NCI-H187 (cell line): Measurements from ENCODE around the gene URGCP.

ENCODE experiments used
- DNase-seq, 2 experiments: peaks; one replicate each; lab custom pipeline; 2025; lab: John Stamatoyannopoulos, UW

Gene URGCP, protein sequence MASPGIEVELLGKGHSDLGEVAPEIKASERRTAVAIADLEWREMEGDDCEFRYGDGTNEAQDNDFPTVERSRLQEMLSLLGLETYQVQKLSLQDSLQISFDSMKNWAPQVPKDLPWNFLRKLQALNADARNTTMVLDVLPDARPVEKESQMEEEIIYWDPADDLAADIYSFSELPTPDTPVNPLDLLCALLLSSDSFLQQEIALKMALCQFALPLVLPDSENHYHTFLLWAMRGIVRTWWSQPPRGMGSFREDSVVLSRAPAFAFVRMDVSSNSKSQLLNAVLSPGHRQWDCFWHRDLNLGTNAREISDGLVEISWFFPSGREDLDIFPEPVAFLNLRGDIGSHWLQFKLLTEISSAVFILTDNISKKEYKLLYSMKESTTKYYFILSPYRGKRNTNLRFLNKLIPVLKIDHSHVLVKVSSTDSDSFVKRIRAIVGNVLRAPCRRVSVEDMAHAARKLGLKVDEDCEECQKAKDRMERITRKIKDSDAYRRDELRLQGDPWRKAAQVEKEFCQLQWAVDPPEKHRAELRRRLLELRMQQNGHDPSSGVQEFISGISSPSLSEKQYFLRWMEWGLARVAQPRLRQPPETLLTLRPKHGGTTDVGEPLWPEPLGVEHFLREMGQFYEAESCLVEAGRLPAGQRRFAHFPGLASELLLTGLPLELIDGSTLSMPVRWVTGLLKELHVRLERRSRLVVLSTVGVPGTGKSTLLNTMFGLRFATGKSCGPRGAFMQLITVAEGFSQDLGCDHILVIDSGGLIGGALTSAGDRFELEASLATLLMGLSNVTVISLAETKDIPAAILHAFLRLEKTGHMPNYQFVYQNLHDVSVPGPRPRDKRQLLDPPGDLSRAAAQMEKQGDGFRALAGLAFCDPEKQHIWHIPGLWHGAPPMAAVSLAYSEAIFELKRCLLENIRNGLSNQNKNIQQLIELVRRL

DNA sequence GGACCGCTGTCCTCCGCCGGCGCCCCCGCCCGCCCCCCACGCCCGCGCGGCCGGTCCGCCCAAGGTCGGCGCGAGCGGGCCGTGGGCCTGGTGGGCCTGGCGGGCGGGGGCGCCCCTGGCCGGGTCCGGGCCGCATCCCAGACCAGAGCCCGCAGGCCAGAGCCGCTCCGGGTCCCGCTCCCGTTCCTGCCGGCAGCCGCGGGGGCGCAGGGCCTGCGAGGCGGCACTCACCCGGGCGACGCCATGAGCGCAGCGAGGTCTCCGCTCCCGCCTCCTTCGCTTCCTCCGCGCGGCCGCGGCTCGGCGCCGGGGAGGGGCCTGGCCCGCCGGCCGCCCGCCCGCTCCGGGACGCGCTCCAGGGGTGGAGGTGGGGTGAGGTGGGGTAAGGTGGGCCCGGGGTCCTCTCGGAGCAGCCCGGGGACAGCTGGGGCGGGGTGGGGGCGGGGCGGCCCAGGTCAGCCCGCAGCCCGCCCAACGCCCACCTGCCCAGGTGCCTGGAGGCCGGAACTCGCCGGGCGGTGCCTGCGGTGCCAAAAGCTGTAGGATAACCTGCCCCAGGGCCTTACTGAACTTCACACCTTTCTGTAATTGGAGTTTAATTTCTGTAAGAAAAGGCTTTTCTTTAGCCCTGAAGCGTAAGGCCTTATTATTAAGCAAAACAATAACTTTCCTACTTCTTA is at the start of gene URGCP:
URGCP (minus strand) TSS at position 266 of the 680 bp plus-strand sequence; CDS start at position 245, 21 bp downstream.
- peak in 1 of 2 experiments; percentile 6 for DNase-seq

DNA sequence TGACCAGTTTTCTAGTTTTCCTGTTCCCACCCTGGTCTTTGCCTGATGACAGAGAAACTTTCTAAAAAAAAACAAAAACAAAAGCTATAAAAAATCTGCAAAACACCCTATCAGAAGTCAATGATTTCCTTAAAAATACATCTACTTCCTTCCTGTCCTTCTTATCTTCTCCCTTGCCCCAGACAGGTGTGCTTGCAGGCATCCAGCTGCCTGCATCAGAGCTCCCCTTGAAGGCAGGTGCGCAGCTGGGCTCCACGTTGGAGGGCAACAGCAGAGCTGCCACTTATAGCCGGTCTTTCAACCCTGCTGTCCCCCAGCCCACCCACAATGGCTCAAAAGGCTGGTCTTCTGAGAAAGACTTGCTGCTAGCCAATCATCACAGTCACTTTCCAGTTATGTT is 49.6 kb upstream of the URGCP start:
- DNase-seq, result no peak

DNA sequence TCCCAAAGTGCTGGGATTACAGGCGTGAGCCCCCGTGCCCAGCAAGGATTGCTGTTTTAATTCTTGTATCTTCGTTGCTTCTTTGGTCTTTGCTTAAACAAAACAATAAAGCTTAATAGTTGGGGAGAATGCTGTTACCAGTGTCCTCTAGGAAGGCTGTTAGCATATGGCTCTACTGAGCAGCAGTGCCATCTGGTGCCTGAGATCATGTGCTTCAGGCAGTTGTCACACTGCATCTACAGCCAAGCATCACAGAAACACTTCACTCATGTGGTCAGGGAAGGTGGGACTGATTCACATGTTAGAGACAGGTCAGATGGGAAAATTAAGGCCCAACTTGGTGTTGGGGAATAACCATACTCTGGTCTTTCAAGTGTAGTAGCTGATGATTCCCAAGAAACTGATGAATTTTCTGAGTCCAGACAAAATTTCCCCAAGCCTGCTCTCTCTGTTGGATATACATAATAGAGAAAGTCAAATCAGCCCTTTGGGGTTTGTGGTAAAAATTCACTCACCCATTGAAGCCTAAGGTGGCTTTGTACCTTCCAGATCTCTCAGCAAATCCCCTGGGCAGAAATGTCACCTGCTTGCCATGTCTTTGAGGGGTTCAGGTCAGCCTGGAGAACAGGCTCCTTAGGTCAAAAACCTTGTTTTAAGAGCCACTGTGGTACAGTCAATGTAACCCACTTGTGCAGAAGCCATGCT is 48.3 kb upstream of the URGCP start:
- no peak for DNase-seq

DNA sequence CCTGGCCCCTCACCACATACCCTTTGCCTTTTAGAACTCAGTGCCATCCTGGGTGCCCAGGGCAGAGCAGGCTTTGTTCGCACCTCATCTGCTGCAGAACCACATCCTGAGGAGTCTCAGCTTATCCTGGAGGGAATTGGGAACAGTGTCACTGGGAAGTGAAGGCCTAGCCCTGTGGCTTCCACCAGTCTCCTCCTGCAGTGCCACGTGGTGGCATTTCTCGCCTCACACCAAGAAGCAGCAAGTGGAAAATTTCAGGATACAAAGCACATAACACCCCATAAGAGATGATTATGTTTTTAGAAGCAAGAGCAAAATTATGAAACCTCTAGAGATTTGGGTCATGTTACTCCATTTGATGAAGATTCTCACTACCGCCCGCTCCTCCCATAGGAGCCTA is 46.7 kb upstream of the URGCP start:
- no peak for DNase-seq

DNA sequence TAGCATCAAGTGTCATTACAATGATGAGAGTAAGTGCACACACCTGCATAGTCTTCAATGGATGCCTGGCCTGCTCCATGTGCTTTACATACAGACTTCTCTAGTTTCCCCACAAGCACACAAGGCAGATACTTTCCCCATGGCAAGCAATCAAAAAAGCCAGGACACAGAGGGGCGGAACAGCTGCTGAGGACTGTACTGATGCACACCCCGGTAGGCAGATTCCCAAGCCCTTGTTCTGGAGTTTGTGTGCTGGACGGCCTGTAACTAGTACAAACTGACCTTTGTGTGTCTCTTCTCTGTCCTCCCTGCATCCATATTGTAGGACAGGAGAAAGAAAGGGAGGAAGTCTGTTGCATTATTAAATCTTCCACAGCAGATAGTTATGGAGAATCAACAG is 45.6 kb upstream of the URGCP start:
- DNase-seq, result no peak

DNA sequence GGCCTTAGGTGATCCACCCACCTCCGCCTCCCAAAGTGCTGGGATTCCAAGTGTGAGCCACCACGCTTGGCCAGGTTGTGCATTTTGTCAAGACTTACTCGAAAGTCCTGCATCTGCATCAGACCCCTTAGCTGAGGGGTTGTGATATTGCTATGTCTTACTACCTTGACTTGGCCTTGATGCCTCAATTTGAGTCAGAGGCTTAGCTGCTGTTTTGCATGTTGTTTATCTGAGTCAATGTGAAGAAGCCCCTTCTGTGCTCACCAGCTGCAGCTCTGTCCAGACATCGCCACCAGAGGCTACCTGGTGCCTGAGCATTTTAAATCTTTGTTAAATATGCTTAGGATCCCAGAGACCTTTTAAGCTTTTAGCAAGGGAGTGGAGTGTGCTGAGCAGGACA is 37.9 kb upstream of the URGCP start:
- no peak for DNase-seq

DNA sequence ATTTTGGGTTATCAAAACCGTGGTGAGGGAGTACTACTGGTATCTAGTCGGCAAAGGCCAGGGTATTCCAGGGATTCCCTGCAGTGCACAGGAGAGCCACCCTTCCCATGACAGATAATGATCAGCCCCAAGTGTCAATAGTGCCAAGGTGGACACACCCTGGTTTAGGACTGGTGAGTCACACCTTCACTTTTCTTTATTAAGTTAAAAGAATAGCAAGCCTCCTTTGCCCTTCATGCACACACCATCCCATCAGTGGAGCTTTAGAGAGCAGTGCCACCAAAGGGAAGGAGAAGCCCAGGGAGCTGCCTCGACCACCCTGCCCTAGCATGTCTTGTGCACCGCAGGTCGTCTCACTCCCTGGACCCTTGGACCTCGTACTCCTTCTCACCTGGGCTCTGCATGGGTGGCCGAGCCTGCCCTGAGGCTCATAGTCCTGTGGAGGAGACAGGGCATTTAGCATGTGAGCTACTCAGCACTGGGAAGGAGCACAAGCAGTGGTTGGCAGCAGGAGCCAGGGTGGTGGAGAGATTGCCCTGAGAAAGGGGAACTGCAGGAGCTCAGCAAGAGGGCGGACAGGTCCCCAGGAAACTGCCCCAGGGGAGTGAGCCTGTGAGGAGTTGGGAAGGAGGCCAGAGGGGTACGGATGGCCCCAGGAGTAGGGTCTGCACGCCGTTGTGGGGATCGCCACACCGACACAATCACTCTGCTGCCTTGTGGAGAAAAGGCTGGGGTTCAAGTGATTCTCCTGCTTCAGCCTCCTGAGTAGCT is 37.2 kb upstream of the URGCP start:
- DNase-seq, result no peak

DNA sequence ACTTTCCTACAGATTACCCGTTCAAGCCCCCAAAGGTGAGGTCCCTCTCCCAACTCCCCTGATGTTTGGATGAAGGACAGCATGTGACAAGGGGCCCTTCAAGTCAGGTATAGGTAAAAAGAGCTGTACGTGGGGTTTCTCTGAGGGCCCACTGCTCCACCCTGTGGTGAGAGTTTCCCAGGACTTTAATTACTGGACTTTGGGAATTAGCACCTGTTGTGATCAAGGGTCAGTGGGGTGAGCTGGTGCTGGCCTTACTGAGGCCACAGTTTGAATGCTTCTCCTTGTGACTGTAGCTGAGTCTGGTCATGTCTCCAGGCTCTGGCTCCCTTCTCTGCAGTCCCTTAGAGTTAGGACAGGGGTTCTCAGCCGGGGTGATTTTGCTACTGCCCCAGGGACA is 36.6 kb upstream of the URGCP start:
- DNase-seq, result no peak

DNA sequence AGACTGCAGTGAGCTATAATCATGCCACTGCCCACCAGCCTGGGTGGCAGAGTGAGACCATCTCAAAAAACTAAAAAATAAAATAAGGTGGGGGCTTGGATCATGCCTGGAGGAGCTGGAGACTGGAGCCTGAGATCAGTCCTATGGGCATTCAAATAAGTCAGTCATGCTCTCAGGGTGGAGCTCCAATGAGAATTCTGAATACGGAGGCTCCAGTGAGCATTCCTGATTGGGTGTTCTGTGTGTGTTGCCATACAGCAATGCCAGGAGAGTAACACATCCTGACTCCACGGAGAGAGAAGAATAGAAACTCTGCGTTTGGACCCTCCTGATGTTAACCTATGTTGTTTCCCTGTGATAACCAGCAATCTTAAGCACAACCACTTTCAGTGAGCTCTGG is 35.9 kb upstream of the URGCP start:
- no peak for DNase-seq

DNA sequence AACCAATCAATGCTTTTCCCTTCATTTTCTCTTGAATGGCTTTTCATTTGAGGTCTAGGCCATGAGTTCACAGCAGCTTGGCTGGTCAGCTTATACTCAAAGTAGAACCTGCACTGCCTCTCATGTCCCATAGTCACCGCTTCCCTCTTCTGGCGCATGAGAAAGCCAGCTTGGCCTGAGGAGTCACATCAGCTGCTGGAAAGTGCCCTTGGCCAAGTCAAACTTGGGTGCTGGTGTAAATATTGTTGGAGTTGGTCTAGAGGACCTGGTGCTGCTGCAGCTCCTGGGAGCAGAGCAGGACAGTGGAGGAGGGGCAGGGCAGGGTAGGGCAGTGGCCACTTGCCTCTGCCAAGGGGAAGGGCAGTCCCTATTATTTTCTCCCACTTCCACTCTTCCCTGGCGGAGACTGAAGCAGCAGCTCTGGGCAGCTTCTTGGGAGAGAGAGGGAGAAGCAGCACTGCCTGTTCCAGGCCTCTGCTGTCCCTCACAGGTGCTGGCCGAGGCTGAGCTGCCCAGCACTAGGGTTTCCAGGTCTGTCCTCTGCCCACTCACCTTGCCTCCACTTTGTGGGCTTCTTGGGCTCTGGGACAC is 32.6 kb upstream of the URGCP start:
- no peak for DNase-seq

DNA sequence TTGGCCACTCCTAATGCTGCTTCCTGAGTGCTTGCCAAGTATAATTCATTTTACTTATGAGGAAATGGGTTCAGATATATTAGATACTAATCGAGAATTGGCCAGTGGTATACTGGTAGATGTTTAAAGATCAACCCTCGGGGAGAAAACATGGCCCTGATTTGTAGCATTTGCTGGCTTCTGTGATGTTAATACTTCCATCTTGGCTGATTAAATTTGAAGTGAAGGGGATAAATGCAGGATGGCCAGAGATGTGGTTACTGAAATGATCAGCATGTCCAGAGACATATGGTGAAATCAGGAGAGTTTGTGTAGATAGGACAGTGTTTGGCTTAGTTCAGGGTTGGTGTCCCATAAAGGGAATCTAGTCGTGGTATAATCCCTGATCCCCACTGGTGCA is 31.0 kb upstream of the URGCP start:
- DNase-seq, result no peak

DNA sequence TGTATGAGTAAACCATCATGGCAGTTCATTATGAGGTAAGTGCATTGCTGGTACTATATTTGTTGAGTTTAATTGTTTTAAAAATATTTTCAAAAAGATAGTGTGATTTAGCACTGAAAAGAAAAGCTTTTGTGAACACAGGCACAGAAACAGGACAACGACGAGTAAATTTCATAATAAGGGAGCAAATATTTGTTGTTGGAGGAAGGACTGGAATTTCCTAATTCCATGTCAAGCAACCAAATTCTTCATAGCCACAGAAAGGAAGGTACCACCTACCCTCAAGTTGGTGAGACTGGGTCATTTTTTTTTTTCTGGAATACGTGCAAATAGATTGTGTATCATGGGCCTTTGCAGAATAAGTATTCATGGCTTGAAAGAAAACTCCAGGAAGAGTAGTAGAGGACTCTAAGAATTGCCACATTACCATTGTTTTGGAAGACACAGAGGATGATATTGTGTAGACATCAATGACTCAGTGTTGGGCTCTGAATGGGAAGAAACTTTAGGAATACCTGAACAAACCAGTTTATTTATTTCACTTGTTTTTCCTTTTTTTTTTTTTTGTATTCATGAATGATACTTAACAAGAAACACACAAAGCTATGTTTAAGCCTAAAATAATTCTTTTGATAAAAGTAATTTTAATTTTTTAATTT is 27.6 kb upstream of the URGCP start:
- no peak for DNase-seq

DNA sequence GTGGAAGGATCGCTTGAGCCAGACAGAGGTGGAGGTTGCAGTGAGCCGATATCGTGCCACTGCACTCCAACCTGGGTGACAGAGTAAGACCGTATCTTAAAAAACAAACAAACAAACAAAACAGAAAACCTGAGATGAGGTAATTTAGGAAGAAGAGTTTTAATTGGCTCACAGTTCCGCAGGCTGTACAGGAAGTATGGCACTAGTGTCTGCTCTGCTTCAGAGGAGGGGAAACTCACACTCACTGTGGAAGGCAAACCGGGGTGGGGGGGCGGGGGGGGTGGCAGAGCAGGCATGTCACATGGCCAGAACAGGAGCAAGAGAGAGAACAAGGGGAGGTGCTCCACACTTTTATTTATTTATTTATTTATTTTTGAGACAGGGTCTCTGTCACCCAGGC is 24.9 kb upstream of the URGCP start:
- no peak for DNase-seq

DNA sequence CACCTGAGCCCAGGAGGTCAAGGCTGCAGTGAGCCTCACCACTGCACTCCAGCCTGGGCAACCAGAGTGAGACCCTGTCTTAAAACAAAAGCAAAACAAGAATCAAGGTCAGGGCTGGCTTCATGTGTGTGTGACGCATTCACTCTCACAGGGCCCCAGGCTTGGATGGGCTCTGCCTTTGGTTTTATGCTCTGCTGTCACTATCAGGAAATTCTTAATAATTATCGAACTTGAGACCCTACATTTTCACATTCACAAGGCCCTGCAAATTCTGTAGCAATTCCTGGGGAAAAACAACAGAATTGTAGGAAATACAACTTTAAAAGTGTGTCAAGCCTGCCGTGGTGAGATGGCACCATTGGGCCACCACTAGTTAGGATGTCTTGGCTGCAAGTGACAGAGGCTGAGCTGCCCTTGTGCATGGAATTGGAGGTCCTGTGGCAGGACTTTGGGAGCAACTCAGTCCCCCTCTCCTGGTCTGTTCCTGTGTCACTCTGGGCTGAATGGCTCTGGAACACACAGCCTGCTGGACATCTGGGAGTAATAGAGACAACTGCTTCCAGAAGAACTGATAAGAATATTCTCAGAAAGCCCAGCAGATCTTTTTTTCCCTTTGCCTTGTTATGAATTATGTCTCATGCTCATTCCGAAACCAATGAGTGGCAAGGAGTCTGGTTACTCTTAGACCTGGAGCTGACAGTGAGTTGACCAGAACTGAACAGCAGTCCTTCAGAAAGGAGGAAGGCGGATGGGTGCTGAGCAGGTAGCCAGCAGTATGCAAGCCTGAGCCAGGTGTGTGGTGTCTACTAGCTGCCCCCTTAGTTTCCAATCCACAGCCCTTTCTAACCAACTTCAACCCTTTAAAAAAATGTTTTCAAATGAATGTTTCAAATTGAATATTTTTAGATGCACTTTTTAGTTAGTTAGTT is 23.4 kb upstream of the URGCP start:
- DNase-seq, result no peak

DNA sequence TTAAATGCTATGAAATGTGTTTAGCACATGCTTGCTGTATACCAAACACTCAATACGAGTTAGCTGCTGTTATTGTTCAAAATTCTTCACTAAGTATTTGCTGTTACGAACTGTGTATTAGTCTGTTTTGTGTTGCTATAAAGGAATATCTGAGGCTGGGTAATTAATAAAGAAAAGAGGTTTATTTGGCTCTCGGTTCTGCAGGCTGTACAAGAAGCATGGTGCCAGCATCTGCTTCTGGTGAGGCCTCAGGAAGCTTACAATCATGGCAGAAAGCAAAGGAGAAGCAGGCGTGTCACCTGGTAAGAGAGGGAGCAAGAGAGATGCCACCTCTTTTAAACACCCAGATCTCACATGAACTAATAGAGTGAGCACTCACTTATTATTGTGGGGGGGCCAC is 21.4 kb upstream of the URGCP start:
- no peak for DNase-seq

DNA sequence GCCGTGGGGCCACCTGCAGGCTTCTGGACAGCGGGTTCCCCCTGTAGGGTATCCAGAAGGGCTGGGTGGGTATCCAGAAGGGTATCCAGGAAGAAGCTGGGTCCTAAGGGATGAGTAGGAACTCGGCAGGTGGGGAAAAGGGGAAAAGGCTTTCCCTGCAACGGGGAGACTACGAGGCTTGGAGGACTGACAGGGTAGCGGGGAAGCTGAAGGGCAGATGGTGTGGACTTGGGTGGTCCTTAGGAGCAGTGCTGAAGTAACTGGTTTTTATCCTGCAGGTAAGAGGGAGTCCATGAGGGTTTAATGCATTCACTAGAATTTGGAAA is 20.4 kb upstream of the URGCP start:
- DNase-seq, result no peak

DNA sequence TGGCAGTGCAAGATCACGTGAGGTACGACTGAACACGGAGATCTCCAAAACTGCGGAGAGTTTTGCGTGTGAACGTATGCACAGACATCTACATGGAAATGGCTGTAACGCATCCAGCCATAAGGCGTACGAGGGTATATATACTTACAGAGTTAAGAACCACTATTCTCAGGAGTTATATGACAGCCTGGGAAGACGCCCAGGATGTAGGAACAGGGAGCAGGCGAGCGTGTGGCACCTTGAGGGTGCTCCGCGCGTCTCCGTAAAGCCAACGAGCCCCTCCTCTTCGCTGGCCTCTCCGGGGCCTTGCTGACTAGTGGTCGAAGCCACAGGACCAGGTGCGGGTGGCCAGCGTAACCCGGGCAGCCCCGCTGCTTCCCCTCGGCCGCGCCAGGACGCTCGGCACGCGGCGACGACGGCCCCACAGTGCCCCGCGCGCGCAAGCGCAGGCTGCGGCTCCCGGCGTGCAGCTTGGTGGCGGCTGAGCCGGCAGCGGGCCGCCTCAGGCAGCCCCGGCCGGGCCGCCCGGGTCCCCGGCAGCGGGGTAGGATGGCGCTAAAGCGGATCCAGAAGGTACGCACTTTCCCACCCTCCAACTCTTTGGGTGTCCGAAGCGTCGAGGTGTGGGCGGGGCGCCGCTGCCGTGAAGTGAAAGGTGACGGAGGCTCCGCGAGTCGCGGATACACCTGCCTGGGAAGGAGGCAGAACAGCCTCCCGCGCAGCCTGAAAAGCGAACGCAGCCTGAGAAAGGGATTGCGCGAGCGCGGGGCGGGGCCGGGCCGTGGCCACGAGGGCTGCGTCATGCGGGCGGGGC is 19.8 kb upstream of the URGCP start, which contains the start of gene UBE2D4:
UBE2D4 (plus strand) TSS at position 453 of the 814 bp plus-strand sequence; CDS start at position 550, 97 bp downstream.
- DNase-seq, result peak; percentile 67 to 70

DNA sequence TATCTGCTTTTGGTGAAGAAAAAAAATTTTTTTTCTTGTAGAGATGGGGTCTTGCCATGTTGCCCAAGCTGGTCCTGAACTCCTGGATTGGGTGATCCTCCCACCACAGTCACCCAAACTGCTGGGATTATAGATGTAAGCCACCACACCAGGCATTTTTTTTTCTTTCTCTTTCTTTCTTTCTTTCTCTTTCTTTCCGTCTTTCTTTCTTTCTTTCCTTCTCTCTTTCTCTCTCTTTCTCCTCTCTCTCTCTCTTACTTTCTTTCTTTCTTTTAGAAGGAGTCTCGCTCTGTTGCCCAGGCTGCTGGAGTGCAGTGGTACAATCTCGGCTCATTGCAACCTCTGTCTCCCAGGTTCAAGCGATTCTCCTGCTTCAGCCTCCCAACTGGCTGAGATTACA is 16.3 kb upstream of the URGCP start:
- no peak for DNase-seq
